ENCODE measurements around the gene KLK11. TPM values are rescaled to one million over a fixed set of nuclear protein-coding genes. Genes with fewer than 3 reads are reported as not detected.

The KLK11 gene
- polyA plus RNA-seq, 12 donors, result 2.0 to 9.1 (median 3.5) TPM; not detected in 9

DNA sequence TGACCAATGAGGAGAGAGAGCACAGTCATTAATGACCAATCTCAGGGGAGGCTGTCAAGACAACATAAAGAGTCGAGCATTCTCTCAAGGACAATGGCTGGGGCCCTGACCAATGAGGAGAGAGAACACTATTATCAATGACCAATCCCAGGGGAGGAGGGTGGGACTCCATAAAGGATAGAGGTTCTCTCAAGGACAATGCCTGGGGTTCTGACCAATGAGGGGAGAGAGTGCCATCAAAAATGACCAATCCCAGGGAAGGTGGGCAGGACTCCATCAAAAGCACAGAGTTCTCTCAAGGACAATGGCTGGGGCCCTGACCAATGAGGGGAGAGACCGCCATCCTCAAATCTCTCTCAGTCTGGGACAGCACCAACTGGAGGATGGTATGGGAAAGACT is 3.3 kb upstream of the KLK11 start:
- DNase-seq, result no peak

DNA sequence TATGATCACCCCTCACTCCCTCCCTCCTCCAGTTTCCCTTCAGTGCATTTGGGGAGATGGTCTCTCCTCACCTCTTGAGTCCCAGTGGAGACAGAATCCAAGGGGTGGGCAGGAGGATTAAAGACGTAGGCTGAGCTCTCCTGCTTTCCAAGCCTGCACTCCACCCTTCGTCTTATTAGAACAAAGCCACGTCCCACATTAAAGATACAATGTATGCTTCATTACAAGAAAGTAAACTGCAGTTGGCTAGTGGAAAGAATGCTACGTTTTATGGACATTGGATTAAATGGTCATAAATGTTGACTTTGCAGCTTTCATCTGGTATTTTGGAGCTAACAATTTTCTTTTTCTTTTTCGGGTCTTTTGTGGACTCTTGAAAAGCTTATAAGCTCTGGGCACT is 1.5 kb upstream of the KLK11 start:
- no peak for DNase-seq

DNA sequence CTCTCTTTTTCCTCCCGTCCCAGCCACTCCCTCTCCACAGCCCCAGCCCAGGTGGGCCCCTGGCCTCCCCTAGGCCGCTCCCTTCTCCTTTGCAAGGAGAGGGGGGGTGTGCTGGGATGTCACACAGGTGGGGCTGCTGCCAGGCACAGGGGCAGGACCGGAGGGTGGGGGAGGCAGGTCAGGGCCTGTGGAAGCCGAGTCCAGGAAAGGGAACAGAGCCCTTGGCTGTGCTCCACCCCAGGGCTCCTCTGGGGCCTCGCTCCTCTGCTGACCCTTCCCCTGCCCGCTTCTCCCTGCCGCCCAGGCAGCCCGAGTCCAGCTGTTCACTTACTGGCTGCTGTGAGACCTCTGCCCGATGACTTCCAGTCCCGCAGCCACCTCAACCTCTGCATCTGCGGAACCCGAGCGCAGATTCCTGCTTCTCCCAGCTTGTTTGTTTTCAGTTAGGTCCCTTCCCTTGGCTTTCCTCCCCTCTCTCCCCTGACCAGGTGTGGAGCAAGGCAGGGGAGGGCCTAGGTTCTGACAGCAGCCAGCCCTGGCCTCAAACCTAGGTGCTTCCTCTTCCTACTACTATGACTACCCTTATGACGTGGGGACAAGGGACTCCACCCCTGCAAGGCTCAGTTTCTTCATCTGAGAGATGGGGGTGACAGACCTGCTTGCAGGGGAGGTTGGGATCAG is 850 bp upstream of the KLK11 start:
- no peak for DNase-seq

DNA sequence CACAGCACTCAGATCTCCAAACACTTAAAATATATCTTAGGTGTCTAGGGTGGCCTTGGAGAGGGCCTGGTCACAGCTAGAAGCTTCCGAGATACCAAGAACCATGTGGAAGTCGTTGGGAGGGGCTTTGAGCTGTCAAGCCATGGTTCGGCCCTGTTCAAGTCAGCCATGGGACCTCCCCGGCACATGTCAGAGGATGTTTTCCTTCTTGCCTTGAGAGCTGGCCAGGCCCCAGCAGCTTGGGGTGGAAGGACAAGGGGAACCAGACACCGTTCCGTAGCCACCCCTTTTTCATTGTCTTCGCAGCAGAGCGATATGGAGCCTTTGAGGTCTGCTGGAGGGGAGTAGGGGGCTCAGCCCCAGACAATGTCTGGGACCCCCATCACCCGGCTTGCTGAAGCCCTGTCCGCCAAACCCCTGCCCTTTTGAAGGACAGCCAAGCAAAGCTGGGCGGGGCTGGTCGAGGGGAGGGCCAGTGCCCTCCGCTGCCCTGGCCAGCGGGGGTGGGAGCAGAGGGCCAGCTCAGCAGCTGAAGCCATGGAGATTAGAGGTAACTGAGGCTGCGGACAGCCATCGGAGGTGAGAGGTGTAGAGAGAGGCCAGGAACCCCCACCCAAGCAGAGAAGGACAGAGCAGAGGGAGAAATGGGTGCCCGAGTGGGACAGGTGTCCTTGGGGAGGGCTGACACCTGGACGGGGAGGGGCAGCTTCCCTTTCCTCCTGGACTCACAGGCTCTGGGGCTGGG is 435 bp downstream of the KLK11 start:
- DNase-seq, result no peak

DNA sequence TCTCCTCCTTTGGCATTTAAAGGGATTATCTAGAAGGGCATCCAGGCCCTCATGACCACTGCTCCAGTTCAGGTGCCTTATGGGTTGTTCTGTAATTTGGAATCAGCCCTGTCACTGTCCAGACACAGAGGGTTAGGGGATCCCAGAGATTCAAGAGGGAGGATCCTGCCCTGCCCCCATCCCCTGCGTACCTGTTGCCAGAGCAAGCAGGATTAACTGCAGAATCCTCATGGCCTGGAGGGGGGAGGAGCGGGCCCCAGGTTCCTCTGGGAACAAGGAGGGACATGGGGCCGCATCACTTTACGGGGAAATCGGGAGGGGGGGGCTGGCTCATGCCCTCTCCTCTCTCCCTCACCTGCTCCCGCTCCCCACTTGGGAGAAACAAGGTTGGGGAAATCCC is 1.0 kb downstream of the KLK11 start:
- no peak for DNase-seq

DNA sequence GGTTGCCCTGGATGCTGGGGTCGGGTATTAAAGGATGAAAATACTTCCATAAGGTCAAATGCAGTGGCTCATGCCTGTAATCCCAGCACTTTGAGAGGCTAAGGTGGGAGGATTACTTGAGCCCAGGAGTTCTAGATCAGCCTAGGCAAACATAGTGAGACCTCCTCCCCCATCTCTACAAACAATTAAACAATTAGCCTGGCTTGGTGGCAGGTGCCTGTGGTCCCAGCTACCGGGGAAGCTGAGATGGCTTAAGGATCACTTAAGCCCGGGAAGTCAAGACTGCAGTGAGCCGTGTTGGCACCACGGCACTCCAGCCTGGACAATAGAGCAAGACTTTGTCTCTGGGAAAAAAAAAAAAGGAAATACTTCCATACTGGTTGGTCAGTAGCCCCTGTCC is 1.5 kb downstream of the KLK11 start:
- DNase-seq, result no peak

DNA sequence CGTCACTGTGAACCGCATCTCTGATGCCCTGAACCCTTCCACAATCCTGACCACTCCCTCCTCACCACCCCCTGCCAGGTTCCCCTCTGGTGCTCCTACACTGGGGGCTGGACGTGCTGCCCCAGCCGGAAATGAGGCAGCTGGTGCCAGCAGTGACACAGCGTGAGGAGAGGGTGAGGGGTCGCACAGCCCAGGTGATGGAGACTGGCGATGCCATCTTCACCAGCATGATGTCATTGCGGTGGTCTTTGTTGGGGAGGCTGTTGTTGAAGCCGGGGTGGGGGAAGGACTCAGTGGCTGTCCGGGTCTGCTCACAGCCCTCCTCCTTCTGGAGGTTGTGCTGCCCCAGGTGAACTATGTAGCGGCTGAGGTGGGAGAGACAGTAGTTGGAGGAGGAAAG is 2.5 kb downstream of the KLK11 start:
- no peak for DNase-seq

DNA sequence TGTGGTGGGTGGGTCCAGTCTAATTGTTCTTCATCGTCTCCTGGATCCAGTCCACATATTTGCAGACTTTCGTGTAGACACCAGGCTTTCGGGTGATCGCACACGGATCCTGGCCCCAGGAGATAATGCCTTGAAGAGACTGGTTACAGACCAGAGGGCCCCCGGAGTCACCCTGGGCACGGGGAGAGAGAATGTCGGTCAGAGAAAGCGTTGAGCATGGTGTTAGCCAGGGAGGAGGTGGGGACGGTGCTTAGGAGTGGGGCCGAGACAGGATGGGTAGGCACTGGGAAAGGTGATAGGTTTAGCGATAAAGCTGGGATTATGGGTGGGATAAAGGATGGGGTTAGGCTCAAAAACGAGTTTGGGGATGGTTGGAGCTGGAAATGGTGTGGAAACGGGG is 3.9 kb downstream of the KLK11 start:
- DNase-seq, result no peak

DNA sequence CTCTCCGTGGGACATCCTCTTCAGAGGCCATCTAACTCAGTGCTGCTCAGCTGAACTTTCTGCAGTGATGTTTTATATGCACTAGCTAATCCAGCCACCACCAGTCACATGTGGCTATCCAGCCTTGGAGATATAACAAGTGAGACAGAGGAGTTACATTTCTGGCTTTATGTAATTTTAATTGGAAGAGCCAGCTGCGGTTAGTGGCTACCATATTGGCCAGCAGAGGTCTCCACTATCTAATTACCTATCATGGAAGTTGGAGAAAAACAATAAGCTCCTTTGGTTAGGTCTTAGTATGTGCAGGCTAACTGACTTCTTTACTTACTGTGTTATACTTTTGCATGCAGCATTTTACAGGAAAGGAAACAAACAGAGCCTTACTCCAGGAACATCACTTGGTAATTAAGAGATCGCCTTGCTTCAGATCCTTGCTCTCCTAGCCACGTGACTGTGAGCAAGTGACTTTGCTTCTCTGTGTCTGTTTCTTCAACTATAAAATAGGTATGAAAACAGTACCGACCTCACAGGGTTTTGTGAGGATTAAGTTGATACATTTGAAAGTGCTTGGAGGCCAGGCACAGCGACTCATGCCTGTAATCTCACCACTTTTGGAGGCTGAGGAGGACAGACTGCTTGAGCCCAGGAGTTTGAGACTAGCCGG is 5.3 kb downstream of the KLK11 start:
- DNase-seq, result peak; percentile 4

DNA sequence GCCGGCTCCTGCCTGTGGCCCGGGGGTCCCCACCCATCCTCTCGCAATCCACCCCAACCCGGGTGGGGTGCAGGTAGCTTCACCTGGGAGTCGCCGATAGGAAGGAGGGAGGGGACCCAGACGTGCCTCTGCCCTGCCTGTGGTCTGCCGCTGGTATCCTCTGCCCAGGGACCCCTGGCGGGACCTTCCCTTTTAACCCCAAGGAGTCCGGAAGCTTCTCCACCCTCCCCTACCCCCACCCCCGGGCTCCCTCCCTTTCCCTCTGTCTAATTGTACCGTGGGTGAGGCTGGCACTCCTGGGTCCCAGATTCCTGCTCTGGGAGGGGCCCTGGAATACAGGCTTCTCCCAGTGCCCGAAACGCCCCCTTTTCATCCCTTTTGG is 6.9 kb downstream of the KLK11 start, which contains the start of gene KLK10:
KLK10 (minus strand) TSS at position 166 of the 382 bp plus-strand sequence. CDS start 579 bp downstream, outside the sequence.
- no peak for DNase-seq

DNA sequence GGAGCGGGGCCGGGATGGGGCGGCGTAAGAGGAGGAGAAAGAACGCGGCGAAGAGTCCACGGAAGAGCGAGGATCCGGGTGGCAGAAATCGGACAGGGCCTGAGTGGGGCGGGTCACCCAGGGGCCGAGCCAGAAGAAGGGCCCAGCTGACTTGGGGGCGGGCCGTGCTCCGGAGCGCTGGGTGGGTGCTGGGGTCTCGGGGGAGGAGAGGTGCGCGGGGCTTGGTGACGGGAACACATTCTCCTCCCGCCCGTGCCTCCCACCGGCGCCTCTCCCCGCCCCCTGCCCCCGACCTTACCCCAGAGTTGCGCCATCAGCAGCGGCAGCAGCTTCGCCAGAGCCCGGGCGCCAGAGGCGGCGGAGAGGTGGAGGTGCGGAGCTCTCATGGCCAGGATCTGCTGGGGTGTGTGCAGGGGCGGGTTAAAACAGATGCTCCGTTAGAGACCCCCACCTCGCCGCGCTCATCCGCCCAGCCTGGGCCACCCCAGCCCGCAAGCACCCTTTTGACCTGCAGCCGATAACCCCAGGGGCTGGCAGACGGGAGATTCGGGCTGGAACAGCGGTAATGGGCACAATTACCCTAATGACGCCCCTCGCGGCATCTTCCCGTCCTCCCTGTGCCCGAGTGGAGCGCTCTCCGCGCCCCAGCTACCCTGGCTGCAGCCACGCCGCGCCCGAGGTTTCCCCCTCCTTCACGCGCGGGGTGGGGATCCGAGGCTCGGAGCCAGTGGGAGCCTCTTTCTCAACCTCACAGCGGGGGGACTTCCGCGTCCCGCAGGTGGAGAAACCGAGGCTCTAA is 7.5 kb downstream of the KLK11 start:
- no peak for DNase-seq

DNA sequence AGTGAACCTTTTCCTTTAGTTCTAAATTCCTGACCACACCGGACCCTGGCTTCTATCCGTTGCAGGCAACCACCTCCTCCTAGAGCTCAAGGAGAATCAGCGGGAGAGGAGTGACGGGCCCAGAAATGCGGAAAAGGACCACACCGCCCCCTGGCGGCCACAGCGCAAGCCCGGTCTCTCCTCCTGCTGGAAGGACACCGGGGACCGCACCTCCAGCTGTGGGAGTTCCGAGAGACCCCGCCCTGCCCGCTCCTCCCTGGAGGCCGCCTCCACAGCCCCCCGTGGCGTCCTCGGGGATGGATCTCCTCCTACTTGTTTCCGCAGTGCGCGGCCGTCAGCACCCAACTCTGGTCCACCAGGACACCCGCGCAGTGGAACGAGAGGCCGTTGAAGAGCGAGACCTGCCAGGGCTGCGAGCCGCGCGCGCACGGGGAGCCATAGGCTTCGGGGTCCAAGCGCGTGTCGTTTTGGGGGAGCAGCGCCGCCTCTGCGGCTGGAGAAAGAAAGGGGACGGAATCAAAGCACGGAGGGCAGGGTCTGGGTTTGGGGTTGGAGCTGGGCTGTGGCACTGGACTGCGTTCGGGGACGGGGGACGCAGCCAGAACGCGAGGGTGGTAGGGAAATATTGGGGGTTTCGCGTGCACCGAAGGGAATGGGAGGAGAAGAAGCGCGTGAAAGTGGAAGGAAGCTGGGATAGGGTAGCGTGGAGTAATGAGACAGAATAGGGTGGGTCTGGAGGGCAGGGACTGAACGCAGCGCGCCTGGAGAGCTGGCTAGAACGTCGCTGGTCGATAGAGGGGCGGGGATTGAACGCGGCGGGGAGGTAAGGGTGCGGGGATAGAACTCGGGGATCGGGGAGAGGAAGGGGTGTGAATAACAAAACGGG is 9.4 kb downstream of the KLK11 start:
- DNase-seq, result no peak

DNA sequence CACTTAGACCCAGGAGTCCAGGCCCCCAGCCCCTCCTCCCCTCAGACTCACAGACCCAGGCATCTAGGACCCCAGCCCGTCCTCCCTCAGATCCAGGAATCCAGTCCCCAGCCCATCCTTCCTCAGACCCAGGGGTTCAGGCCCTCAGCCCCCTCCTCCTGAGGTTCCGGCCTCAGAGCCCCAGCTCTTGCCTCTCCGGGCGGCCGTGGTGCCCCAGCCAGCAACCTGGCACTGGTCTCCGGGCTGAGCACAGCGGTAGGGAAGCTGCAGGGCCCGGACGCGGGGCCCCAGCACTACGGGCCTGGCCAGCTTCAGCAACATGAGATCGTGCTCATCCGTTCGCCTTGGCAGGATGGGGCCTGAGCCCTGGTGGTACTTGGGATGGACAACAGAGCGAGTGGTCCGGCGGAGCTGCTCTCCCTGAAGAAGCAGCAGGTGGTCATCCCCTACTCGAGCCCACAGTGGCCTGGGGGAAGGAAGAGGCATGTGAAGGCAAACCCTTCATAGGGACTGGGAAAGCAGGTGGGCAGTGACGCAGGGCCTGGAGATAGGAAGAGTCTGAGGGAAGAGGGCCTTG is 10.6 kb downstream of the KLK11 start:
- no peak for DNase-seq

DNA sequence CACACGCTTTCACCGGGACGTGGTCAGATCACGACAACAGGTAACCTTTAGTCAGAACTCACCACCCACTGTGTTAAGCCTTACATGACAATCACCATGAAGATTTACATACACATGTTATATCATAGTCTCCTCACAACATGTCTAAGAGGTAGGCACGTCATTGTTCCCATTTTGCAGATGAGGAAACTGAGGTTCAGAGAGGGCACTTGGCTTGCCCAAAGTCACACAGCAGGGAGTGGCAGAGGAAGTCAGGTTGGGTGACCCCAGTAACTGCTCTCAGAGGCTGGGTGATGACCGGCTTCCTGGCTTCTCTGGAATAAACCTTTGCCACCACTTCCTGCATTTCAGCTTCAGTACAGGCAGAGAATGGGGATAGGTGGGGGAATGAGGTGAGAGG is 12.2 kb downstream of the KLK11 start:
- DNase-seq, result no peak

DNA sequence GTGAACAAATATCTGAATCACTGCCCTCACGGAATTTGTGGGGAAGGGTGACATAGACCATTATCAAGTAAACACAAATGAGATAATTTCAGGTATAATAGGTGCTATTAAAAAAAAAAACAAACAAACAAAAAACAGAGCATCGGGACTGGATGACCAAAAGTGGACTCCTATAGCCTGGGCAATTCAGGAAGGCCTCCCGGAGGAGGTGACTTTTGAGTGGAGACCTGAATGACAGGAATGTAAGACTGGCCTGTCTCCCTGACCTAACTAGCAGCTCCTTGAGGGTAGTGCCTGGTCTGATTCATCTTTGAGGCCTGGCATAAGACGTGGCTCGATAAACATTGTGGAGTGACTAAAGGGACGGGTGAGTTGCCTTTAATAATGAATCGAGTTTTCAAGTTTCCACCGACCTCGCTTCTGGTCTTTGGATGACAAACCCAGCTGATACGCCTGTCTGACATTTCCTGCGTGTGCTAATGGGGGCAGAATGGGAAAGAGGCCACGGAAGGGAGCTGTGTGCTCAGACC is 13.7 kb downstream of the KLK11 start:
- no peak for DNase-seq

DNA sequence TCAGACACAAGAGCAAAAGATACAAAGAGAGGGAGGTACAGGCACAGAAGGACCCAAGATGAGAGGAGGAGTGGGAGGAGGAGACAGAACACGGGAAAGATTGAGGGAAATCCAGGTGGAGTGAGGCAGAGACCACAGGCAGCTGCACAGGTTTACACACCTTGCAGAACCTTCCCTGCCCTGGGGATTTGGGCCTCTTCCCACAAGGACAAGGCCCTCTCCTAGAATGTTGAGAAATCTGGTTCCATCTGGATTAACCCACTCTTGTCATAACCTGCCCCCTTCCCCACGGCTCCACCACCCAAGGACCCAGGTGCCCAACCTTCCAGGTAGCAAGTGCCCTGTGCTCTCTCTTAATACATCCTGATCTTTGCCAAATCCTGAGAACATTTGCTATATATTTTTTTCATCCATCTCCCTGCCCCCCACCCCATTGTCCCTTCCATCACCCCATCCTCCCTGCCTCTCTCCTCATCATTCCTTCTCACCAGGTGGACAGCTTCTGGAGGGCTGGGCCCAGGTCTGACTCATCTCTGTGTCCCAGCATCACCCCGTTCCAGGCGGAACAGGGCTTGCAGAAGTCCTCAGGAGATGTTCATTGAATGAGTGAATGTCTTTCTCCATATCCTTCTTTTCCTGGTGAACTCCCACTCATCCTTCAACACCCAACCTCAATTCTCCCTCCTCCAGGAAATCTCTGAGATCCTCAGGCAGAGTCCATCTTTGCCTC is 16.2 kb downstream of the KLK11 start:
- DNase-seq, result no peak

DNA sequence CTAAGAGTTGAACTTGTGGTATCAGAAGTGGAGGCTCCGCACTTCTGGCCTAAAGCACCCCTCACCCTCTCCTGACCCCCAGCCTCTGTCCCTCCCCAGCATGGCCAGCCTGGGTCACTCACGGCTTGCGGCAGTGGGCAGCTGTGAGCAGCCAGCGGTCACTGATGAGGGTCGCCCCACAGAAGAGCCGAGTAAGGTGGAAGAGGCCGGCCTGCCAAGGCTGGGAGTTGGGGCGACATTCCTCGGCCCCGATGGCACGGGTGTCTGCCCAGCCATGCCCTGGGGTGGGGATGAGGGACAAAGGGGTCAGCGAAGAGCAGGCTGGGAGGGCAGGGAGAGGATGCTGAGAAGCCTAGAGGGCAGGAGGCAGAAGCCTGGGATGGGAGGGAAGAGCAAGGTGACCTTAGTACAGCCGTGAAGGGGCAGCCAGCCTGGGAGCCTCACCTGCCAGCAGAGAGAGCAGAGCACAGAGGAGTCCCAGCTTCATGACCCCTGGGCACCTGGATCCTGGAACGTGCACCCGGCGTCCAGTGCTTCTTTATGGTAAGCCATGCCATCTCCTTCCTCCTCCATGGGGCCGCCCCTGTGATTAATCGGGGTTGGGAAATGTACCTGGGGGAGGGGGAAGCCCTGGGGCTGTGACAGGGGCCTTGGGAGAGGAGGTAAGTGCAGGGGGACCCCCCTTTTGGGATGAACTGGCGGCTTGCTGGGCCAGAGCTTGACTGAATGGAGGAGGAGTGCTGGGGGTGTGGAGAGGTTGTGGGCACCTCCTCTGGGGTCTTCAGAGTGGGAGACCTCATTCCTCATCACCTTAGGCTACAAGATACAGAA is 17.1 kb downstream of the KLK11 start:
- no peak for DNase-seq

DNA sequence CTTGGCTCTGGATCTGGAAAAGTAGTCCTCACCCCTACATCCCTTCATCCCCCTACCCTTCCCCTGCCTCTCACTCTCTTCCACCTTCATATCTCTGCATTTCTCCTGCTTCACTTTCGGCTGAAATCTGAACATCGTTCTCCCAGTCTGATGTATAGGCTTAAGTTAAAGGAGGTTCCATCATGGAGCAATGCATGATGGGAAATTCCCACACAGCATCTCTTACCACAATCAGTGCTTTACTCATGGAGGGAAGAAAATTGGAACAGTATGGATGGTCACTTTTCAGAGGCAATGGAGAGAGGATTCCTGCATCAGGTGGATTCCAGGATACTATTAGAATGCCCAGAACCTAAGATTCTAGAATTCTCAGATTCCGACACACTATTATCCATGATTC is 18.9 kb downstream of the KLK11 start:
- DNase-seq, result no peak

DNA sequence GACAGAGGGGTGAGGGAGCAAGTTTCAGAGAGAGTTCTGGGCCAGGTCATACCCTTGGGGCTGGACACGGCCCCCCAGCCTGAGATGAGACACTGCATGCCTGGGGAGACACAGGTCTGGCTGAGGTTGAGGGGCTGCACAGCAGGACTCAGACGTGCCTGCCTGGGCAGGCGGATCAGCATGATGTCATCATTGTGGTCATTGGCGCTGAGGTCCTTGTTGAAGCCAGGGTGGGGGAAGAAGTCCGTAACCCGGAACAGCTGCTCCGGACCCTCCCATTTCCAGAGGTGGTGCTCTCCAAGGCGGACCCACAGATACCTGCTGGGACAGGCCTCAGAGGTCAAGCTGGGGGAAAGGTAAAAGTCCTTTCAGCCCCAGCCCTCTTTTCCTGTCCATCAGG is 20.0 kb downstream of the KLK11 start:
- DNase-seq, result no peak
